HepG2 (cell line): Measurements from ENCODE around the gene DUSP5. TPM values are rescaled to one million over a fixed set of nuclear protein-coding genes. Genes with fewer than 3 reads are reported as not detected.

Experiments
- ATAC-seq: fragments of 200-7000 bp; cut with Tn5 transposase; 3 replicates; pipeline ENCODE4 v1.9.1; 2020; ENCODE audit warnings: mild to moderate bottlenecking, moderate library complexity
- BruUV-seq: library from RNA; stranded (reverse); fragments of 400-500 nt; replicated peaks from 2 replicates; lab custom pipeline; 2021; lab: Mats Ljungman, UMichigan
- CTCF ChIA-PET: fragments of 300-600 bp; formaldehyde crosslinking; extraction: SDS; loops from one replicate; lab custom pipeline; 2021; ENCODE audit warnings: low total read pairs, inconsistent platforms, low intra/inter-chr PET ratio; lab: Yijun Ruan, JAX
- POLR2A ChIA-PET: fragments of 350-600 bp; sonication (Branson Sonifier 250); formaldehyde crosslinking; loops from one replicate; lab custom pipeline; 2020; ENCODE audit warnings: antibody characterized with exemption, inconsistent platforms; lab: Yijun Ruan, JAX
- DNase-seq: peaks from one replicate; pipeline ENCODE4 v3.0.0-alpha.2; 2015; ENCODE audit warnings: low spot score
- FAIRE-seq: peaks from 3 replicates; lab custom pipeline; 2011; peaks lifted over from hg19 to GRCh38; lab: Jason Lieb, UNC
- H2AFZ ChIP-seq: one replicate; pipeline ENCODE4 v1.6.1; 2011; ENCODE audit warnings: low read length, inconsistent platforms
- H3K27ac ChIP-seq: fragments of 300-600 bp; 3 replicates; pipeline ENCODE4 v1.8.0; 2011; ENCODE audit warnings: mixed run types, mild to moderate bottlenecking, mixed read lengths, low read length, inconsistent platforms; ENCODE audit not compliant: insufficient read depth; ENCODE audit errors: extremely low read length
- H3K27me3 ChIP-seq, 2 experiments: fragments of 200-600 bp in 1 of 2; 2 replicates in 1 of 2; 3 replicates in 1 of 2; pipeline versions ENCODE4 v1.6.0 to v1.8.0; 2011; ENCODE audit warnings: low read length in 2 of 2, mild to moderate bottlenecking in 2 of 2, moderate library complexity in 2 of 2, inconsistent platforms in 1 of 2; ENCODE audit not compliant: insufficient read depth in 2 of 2, control insufficient read depth in 1 of 2
- H3K36me3 ChIP-seq, 2 experiments: fragments of 200-600 bp in 1 of 2; replicated peaks in 1 of 2; 2 replicates in 1 of 2; 3 replicates in 1 of 2; pipeline versions ENCODE4 v1.5.1 to v1.8.0; 2011; ENCODE audit warnings: low read length in 2 of 2, inconsistent platforms in 1 of 2; ENCODE audit not compliant: insufficient read depth in 2 of 2, control insufficient read depth in 1 of 2
- H3K4me1 ChIP-seq: 2 replicates; pipeline ENCODE4 v1.5.1; 2012; ENCODE audit warnings: low read length, inconsistent platforms; ENCODE audit not compliant: insufficient read depth
- H3K4me2 ChIP-seq: 2 replicates; pipeline ENCODE4 v1.6.0; 2011; ENCODE audit warnings: low read depth, low read length, inconsistent platforms
- H3K4me3 ChIP-seq, 3 experiments: fragments of 200-600 bp in 1 of 3; sonication (generic), shearing (Covaris generic) in 1 of 3; replicated peaks in 1 of 3; 2 replicates each; pipeline ENCODE4 v1.5.1; 2011 to 2016; ENCODE audit warnings: low read length in 3 of 3, inconsistent platforms in 2 of 3, low read depth in 2 of 3, mild to moderate bottlenecking in 2 of 3, control low read depth in 1 of 3, mixed read lengths in 1 of 3; ENCODE audit not compliant: insufficient read depth in 1 of 3
- H3K79me2 ChIP-seq: one replicate; pipeline ENCODE4 v1.6.1; 2011; ENCODE audit warnings: low read length, inconsistent platforms; ENCODE audit not compliant: insufficient read depth
- H3K9ac ChIP-seq: 2 replicates; pipeline ENCODE4 v1.6.0; 2011; ENCODE audit warnings: mild to moderate bottlenecking, low read depth, low read length, inconsistent platforms; ENCODE audit not compliant: insufficient read depth
- H3K9me3 ChIP-seq: 2 replicates; pipeline ENCODE4 v1.5.1; 2012; ENCODE audit warnings: mild to moderate bottlenecking, low read length
- H4K20me1 ChIP-seq: 2 replicates; pipeline ENCODE4 v1.6.0; 2011; ENCODE audit warnings: inconsistent platforms, mild to moderate bottlenecking, low read length, moderate library complexity; ENCODE audit not compliant: insufficient read depth
- MED13 ChIP-seq: sonication (generic); formaldehyde crosslinking; IDR thresholded peaks from 2 replicates; pipeline ENCODE4 v1.5.0; 2020; ENCODE audit warnings: missing genetic modification reagents
- NFYC ChIP-seq: IDR thresholded peaks from 2 replicates; pipeline ENCODE4 v1.6.1; 2016; ENCODE audit warnings: missing genetic modification reagents, missing compliant biosample characterization
- RBAK ChIP-seq: sonication (generic); formaldehyde crosslinking; IDR thresholded peaks from 2 replicates; pipeline ENCODE4 v1.5.1; 2020; ENCODE audit warnings: mild to moderate bottlenecking, missing genetic modification reagents
- RFXAP ChIP-seq: sonication (generic); formaldehyde crosslinking; IDR thresholded peaks from 2 replicates; pipeline ENCODE4 v1.4.0; 2020; ENCODE audit warnings: missing genetic modification reagents, borderline replicate concordance
- SOX5 ChIP-seq: IDR thresholded peaks from 2 replicates; pipeline ENCODE4 v1.6.1; 2016; ENCODE audit warnings: borderline replicate concordance
- SRSF9 ChIP-seq: fragments of 200-400 bp; formaldehyde crosslinking; IDR thresholded peaks from 2 replicates; pipeline ENCODE4 v1.6.1; 2018; ENCODE audit warnings: borderline replicate concordance, mild to moderate bottlenecking, low read depth, low read length; ENCODE audit not compliant: insufficient read depth, poor library complexity, severe bottlenecking
- U2AF1 ChIP-seq: fragments of 200-400 bp; formaldehyde crosslinking; optimal IDR thresholded peaks from 2 replicates; pipeline ENCODE3; 2017; ENCODE audit warnings: mild to moderate bottlenecking, low read depth, low read length
- YEATS2 ChIP-seq: sonication (generic); formaldehyde crosslinking; IDR thresholded peaks from 2 replicates; pipeline ENCODE4 v1.4.0; 2020; ENCODE audit warnings: missing genetic modification reagents, borderline replicate concordance
- ZMYM2 ChIP-seq: sonication (generic); formaldehyde crosslinking; IDR thresholded peaks from 2 replicates; pipeline ENCODE4 v1.8.0; 2022; ENCODE audit warnings: mild to moderate bottlenecking, missing genetic modification reagents
- ZNF17 ChIP-seq: sonication (generic); formaldehyde crosslinking; IDR thresholded peaks from 2 replicates; pipeline ENCODE4 v1.5.0; 2020; ENCODE audit warnings: mild to moderate bottlenecking, missing genetic modification reagents
- ZNF501 ChIP-seq: sonication (generic); formaldehyde crosslinking; IDR thresholded peaks from 2 replicates; pipeline ENCODE4 v1.5.1; 2020; ENCODE audit warnings: mild to moderate bottlenecking, moderate library complexity, missing genetic modification reagents
- ZNF550 ChIP-seq: sonication (generic); formaldehyde crosslinking; IDR thresholded peaks from 2 replicates; pipeline ENCODE4 v1.4.0; 2020; ENCODE audit warnings: mild to moderate bottlenecking, missing genetic modification reagents, borderline replicate concordance
- ZNF563 ChIP-seq: sonication (generic); formaldehyde crosslinking; IDR thresholded peaks from 2 replicates; pipeline ENCODE4 v1.8.0; 2022; ENCODE audit warnings: mild to moderate bottlenecking, moderate library complexity, missing genetic modification reagents
- ZNF768 ChIP-seq: sonication (generic); formaldehyde crosslinking; IDR thresholded peaks from 2 replicates; pipeline ENCODE4 v1.4.0; 2020; ENCODE audit warnings: missing genetic modification reagents
- ZNF773 ChIP-seq: sonication (generic); formaldehyde crosslinking; IDR thresholded peaks from 2 replicates; pipeline ENCODE4 v1.4.0; 2020; ENCODE audit warnings: missing genetic modification reagents, borderline replicate concordance
- ZNF775 ChIP-seq: sonication (generic); formaldehyde crosslinking; IDR thresholded peaks from 2 replicates; pipeline ENCODE4 v1.4.0; 2020; ENCODE audit warnings: missing genetic modification reagents, mild to moderate bottlenecking, moderate library complexity, borderline replicate concordance
- WGBS: methylation state at CpG from one replicate; pipeline ENCODE4 v1.1.6; 2017; ENCODE audit warnings: low lambda C conversion rate; 5-methylcytosine and 5-hydroxymethylcytosine counted together
- in situ Hi-C: cut with HindIII; loops from 2 replicates; pipeline ENCODE4 v1.10.0; 2017; ENCODE audit warnings: low pct_unique_long_range_greater_than_20kb; ENCODE audit not compliant: extremely low pct_ligation_motif_present
- intact Hi-C: fragments of 100-400 bp; cut with micrococcal nuclease; formaldehyde crosslinking; loops from one replicate; pipeline ENCODE4 v1.10.0; 2022; ENCODE audit not compliant: unreplicated experiment
- polyA plus RNA-seq, 8 experiments: library from polyadenylated mRNA; depleted of rRNA in 3 of 8; stranded (reverse) in 7 of 8; unstranded in 1 of 8; fragments of >200 nt; fragmentation: Illumina TruSeq in 4 of 8; extraction: Trizol in 4 of 8; gene quantifications; 2 replicates each; pipeline versions ENCODE4 v1.2.1 to v1.2.3, GENCODE V29; 2011 to 2016; ENCODE audit warnings: low read depth in 4 of 8, missing spikeins in 1 of 8, mixed read lengths in 1 of 8; ENCODE audit not compliant: insufficient read depth in 1 of 8
- total RNA-seq, 5 experiments: library from RNA; depleted of rRNA; stranded (reverse); fragments of >200 nt; fragmentation: Illumina TruSeq; extraction: Trizol; gene quantifications; 2 replicates each; pipeline ENCODE4 v1.2.3, GENCODE V29; 2016; ENCODE audit warnings: low read depth in 1 of 5

Gene DUSP5
- total and polyA plus RNA-seq, 2 of the 13 experiments (the other 11 are each of a cell fraction or from before 2014, with no cell fraction given) = 1.4 to 3.7 TPM

- no peak for TF ChIP-seq ZNF17 (CRISPR knock-in tag)
- TF ChIP-seq, all 625 proteins: peak for 58
Measured at GRCh38 chr10:110497438-110498086, at the start of gene DUSP5 (continued).

GRCh38 chr10:110448682-110449418 lies 48.9 kb upstream of the DUSP5 start:
- Histone ChIP-seq H3K36me3 (no peaks in the 10 kb centered on the region), H3K9ac (no peak overlapping the region), H2AFZ (no peak overlapping the region), H3K27ac (no peak overlapping the region), H3K9me3 (no peaks in the 10 kb centered on the region), H3K27me3 (0 out of 5 replicates have a peak, but pooled peaks cover 0 to 3% of the 10 kb centered on the region in 2 experiments), H3K4me1 (no peaks in the 10 kb centered on the region), H3K79me2 (no peaks in the 10 kb centered on the region), H3K4me3 (no peak overlapping the region), H4K20me1 (no peaks in the 10 kb centered on the region), H3K4me2 (no peak overlapping the region)
- ATAC-seq (no peak), FAIRE-seq (no peak), DNase-seq (no peak)
- ChIA-PET POLR2A (no interaction called here), CTCF (no interaction called here)
- in situ Hi-C loops = no loop called here
- intact Hi-C loops = no loop called here
- WGBS = 6% methylated on average over 3 of the region's 3 CpGs
- TF ChIP-seq SOX5 (CRISPR knock-in tag) (no peak), ZNF768 (no peak), U2AF1 (no peak), ZNF773 (CRISPR knock-in tag) (no peak), SRSF9 (no peak), RBAK (no peak), ZNF775 (CRISPR knock-in tag) (no peak), MED13 (CRISPR knock-in tag) (no peak), ZMYM2 (CRISPR knock-in tag) (no peak), ZNF550 (CRISPR knock-in tag) (no peak), ZNF501 (no peak), RFXAP (CRISPR knock-in tag) (no peak), YEATS2 (CRISPR knock-in tag) (no peak), ZNF563 (CRISPR knock-in tag) (no peak), NFYC (CRISPR knock-in tag) (no peak)
- BruUV-seq = no TSS peak
